Suprapubic skin (tissue), 4 donors: ENCODE data around the gene DDIT4. TPM values are rescaled to one million over a fixed set of nuclear protein-coding genes. Genes with fewer than 3 reads are reported as not detected.

Source experiments
- DNase-seq, 2 donors: peaks; one replicate each; pipeline ENCODE4 v3.0.0-alpha.2; 2019; ENCODE audit warnings: low spot score in 2 of 2
- H3K27ac ChIP-seq: fragments of 200-600 bp; sonication (generic); one replicate; pipeline ENCODE4 v1.5.1; 2019
- H3K27me3 ChIP-seq: fragments of 200-600 bp; sonication (generic); one replicate; pipeline ENCODE4 v1.5.1; 2019
- H3K36me3 ChIP-seq: fragments of 200-600 bp; sonication (generic); one replicate; pipeline ENCODE4 v1.5.1; 2019
- H3K4me1 ChIP-seq: fragments of 200-600 bp; sonication (generic); one replicate; pipeline ENCODE4 v1.5.1; 2019
- H3K4me3 ChIP-seq: fragments of 200-600 bp; sonication (generic); one replicate; pipeline ENCODE4 v1.5.1; 2019; ENCODE audit warnings: mild to moderate bottlenecking
- H3K9me3 ChIP-seq: fragments of 200-600 bp; sonication (generic); one replicate; pipeline ENCODE4 v1.5.1; 2019
- CTCF ChIP-seq, 2 donors: fragments of 200-600 bp in 1 of 2; fragments of 450-650 bp in 1 of 2; sonication (generic) in 1 of 2; IDR thresholded peaks; one replicate each; pipeline ENCODE4 v1.5.1; 2016 to 2019; ENCODE audit warnings: antibody characterized with exemption in 2 of 2, mild to moderate bottlenecking in 1 of 2, moderate library complexity in 1 of 2
- EP300 ChIP-seq: sonication (generic); formaldehyde crosslinking; IDR thresholded peaks from one replicate; pipeline ENCODE4 v1.6.1; 2017; ENCODE audit warnings: antibody characterized with exemption
- POLR2A ChIP-seq, 2 donors: fragments of 450-650 bp; IDR thresholded peaks; one replicate each; pipeline ENCODE4 v1.6.1; 2017; ENCODE audit warnings: antibody characterized with exemption in 2 of 2, mild to moderate bottlenecking in 2 of 2, moderate library complexity in 2 of 2
- POLR2AphosphoS5 ChIP-seq, 3 donors: sonication (generic); formaldehyde crosslinking; IDR thresholded peaks; one replicate each; pipeline ENCODE4 v1.6.1; 2017; ENCODE audit warnings: antibody characterized with exemption in 3 of 3
- WGBS: methylation state at CpG from one replicate; pipeline ENCODE4 v1.1.5; 2018; 5-methylcytosine and 5-hydroxymethylcytosine counted together
- total RNA-seq, 4 donors: library from RNA; depleted of rRNA; stranded (reverse); fragments of >200 nt; gene quantifications; one replicate each; pipeline ENCODE4 v1.1.0, GENCODE V29; 2016

The DDIT4 gene
- total RNA-seq, 4 donors from 2014 or later = 170 to 246 (median 225) TPM

GRCh38 chr10:72229261-72230251, 44.2 kb upstream of the DDIT4 start:
- Histone ChIP-seq H3K36me3 (peaks cover 56% of the 10 kb centered on the region), H3K9me3 (no peaks in the 10 kb centered on the region), H3K27ac (peak overlapping the region; percentile 60), H3K27me3 (no peaks in the 10 kb centered on the region), H3K4me3 (no peak overlapping the region), H3K4me1 (peaks cover 34% of the 10 kb centered on the region)
- DNase-seq = peak in 1 of 2 donors; percentile 32
- TF ChIP-seq EP300 (no peak), CTCF (IDR thresholded peaks at IDR 0.05) (no peak), POLR2A (IDR thresholded peaks at IDR 0.05) (no peak), POLR2AphosphoS5 (IDR thresholded peaks at IDR 0.05) (no peak)
- WGBS = 61% methylated on average over 8 of the region's 8 CpGs

GRCh38 chr10:72233621-72234020, 40.1 kb upstream of the DDIT4 start:
- Histone ChIP-seq H3K4me3 (no peak overlapping the region), H3K9me3 (no peaks in the 10 kb centered on the region), H3K27ac (no peak overlapping the region), H3K4me1 (peaks cover 17% of the 10 kb centered on the region), H3K27me3 (no peaks in the 10 kb centered on the region), H3K36me3 (peaks cover 63% of the 10 kb centered on the region)
- no peak for DNase-seq
- TF ChIP-seq POLR2A (IDR thresholded peaks at IDR 0.05) (no peak), EP300 (no peak), POLR2AphosphoS5 (IDR thresholded peaks at IDR 0.05) (no peak), CTCF (IDR thresholded peaks at IDR 0.05) (no peak)

- 91% methylated on average over 6 of the region's 6 CpGs for WGBS
- Histone ChIP-seq H3K27ac (no peak overlapping the region), H3K4me1 (peaks cover 7% of the 10 kb centered on the region), H3K27me3 (no peaks in the 10 kb centered on the region), H3K9me3 (no peaks in the 10 kb centered on the region), H3K4me3 (no peak overlapping the region), H3K36me3 (peaks cover 63% of the 10 kb centered on the region)
- peak in 1 of 2 donors; percentile 6 for DNase-seq
- TF ChIP-seq EP300 (no peak), POLR2A (IDR thresholded peaks at IDR 0.05) (no peak), CTCF (IDR thresholded peaks at IDR 0.05) (no peak), POLR2AphosphoS5 (IDR thresholded peaks at IDR 0.05) (no peak)
Measured at GRCh38 chr10:72234560-72235095, 39.1 kb upstream of the DDIT4 start.

- TF ChIP-seq EP300 = no peak
- no peak for TF ChIP-seq CTCF (IDR thresholded peaks at IDR 0.05)
- no peak for TF ChIP-seq POLR2A (IDR thresholded peaks at IDR 0.05)
- no peak for TF ChIP-seq POLR2AphosphoS5 (IDR thresholded peaks at IDR 0.05)
- no peaks in the 10 kb centered on the region for H3K9me3 ChIP-seq
- H3K36me3 ChIP-seq = peaks cover 57% of the 10 kb centered on the region
- no peaks in the 10 kb centered on the region for H3K4me1 ChIP-seq
- no peak for DNase-seq
- no peak overlapping the region for H3K4me3 ChIP-seq
- WGBS = 87% methylated on average over 6 of the region's 6 CpGs
- no peak overlapping the region for H3K27ac ChIP-seq
- no peaks in the 10 kb centered on the region for H3K27me3 ChIP-seq
Measured at GRCh38 chr10:72235544-72236279, 38.0 kb upstream of the DDIT4 start.
